ENCODE results near the gene FAM240B. TPM values are rescaled to one million over a fixed set of nuclear protein-coding genes. Genes with fewer than 3 reads are reported as not detected.

The FAM240B gene
- total and polyA plus RNA-seq, 9 of the 15 experiments (the other 6 are each of a cell fraction or from before 2014, with no cell fraction given) = not detected

DNA sequence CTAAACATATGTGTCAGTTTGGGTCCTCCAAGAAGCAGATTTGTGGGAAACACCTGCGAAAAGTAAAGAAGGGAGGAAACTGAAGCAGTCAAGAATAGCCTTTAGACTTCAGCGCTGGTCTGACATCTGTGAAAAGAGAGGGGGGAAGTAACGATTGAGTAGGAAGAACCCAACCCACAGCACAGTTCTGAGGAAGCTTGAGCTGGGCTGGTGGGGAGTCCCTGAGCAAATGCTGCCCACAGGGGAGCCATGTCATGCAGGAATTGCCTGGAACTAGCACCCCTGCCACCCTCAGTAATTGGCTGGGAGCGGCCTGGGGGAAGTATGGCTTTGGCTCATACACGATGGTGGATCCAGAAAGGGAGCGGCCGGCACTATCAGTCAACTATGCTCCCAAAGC lies 20.6 kb downstream of the FAM240B start (continued):
- no peak for TF ChIP-seq ZC3H11A (IDR thresholded peaks at IDR 0.05; ENCODE audit: low read depth, low read length)

DNA sequence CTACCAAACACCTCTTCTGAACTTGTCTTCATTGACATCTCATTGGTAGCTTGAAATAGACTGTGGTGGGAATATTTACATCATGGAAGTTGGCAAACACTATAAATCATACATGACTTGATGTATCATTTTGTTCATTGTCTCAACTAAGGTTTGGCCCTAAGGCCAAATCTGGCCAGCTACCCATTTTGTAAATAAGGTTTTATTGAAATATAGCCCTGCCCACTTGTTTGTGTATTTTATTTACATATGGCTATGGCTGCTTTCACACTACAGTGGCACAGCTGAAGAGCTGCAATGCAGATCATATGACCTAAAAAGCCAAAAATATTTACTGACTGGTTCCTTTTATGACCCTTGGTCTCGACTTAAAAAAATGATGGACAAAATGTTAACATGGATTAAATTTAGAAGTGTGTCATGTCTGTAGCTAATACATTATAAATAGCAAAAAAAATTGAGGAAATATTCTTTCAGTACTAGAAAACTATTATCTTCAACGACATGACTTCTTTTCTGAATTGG lies 22.1 kb downstream of the FAM240B start:
- DNase-seq (ENCODE audit: extremely low read depth in 1 of 4, low spot score in 3 of 4) (no peak), FAIRE-seq (no peak), ATAC-seq (no peak)
- Histone ChIP-seq H3K79me2 (ENCODE audit: control insufficient read depth, insufficient read depth, low read length) (no peaks in the 10 kb centered on the region), H3K36me3 (ENCODE audit: control insufficient read depth, insufficient read depth, low read length) (no peaks in the 10 kb centered on the region), H3K4me2 (ENCODE audit: insufficient read depth, low read length) (no peak overlapping the region), H3K9ac (ENCODE audit: insufficient read depth in 1 of 2, low read depth in 2 of 2, low read length in 2 of 2) (no peak overlapping the region), H3K27ac (ENCODE audit: extremely low read depth, low read depth, low read length) (no peak overlapping the region), H2AFZ (ENCODE audit: low read depth, low read length) (no peak overlapping the region), H3K9me3 (replicated peaks; ENCODE audit: control insufficient read depth, insufficient read depth, low read depth, low read length) (no peaks in the 10 kb centered on the region), H4K20me1 (replicated peaks; ENCODE audit: control insufficient read depth, insufficient read depth, low read length) (no peaks in the 10 kb centered on the region), H3K9me1 (ENCODE audit: control insufficient read depth, insufficient read depth, low read length) (no peaks in the 10 kb centered on the region), H3K4me1 (replicated peaks in 1 of 2; ENCODE audit: control insufficient read depth in 2 of 2, insufficient read depth in 2 of 2, low read length in 2 of 2) (no peaks in the 10 kb centered on the region), H3K4me3 (no peak overlapping the region), H3K27me3 (ENCODE audit: control insufficient read depth in 2 of 2, insufficient read depth in 2 of 2, low read length in 2 of 2) (peaks cover 9 to 16% of the 10 kb centered on the region in 2 experiments; a peak in 3 of 5 replicates)
- intact Hi-C loops (cut with micrococcal nuclease) = loop anchor here (5.0 kb wide), 1 partner anchor 51 kb away; no protein-coding TSS in a partner anchor
- TF ChIP-seq CBX5 (IDR thresholded peaks at IDR 0.05; ENCODE audit: borderline replicate concordance, low read depth) = no peak
- TF ChIP-seq POLR2B (IDR thresholded peaks at IDR 0.05; ENCODE audit: low read depth, partially characterized antibody) = no peak
- TF ChIP-seq, protein P1, sequence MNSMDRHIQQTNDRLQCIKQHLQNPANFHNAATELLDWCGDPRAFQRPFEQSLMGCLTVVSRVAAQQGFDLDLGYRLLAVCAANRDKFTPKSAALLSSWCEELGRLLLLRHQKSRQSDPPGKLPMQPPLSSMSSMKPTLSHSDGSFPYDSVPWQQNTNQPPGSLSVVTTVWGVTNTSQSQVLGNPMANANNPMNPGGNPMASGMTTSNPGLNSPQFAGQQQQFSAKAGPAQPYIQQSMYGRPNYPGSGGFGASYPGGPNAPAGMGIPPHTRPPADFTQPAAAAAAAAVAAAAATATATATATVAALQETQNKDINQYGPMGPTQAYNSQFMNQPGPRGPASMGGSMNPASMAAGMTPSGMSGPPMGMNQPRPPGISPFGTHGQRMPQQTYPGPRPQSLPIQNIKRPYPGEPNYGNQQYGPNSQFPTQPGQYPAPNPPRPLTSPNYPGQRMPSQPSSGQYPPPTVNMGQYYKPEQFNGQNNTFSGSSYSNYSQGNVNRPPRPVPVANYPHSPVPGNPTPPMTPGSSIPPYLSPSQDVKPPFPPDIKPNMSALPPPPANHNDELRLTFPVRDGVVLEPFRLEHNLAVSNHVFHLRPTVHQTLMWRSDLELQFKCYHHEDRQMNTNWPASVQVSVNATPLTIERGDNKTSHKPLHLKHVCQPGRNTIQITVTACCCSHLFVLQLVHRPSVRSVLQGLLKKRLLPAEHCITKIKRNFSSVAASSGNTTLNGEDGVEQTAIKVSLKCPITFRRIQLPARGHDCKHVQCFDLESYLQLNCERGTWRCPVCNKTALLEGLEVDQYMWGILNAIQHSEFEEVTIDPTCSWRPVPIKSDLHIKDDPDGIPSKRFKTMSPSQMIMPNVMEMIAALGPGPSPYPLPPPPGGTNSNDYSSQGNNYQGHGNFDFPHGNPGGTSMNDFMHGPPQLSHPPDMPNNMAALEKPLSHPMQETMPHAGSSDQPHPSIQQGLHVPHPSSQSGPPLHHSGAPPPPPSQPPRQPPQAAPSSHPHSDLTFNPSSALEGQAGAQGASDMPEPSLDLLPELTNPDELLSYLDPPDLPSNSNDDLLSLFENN (IDR thresholded peaks at IDR 0.05; ENCODE audit: low read depth in 2 of 2, low read length in 2 of 2) = no peak
- no peak for TF ChIP-seq ZNF143 (CRISPR knock-in tag; IDR thresholded peaks at IDR 0.05)
- no peak for TF ChIP-seq POLR2G (IDR thresholded peaks at IDR 0.05; ENCODE audit: low read depth, low read length)
- TF ChIP-seq, protein P2, sequence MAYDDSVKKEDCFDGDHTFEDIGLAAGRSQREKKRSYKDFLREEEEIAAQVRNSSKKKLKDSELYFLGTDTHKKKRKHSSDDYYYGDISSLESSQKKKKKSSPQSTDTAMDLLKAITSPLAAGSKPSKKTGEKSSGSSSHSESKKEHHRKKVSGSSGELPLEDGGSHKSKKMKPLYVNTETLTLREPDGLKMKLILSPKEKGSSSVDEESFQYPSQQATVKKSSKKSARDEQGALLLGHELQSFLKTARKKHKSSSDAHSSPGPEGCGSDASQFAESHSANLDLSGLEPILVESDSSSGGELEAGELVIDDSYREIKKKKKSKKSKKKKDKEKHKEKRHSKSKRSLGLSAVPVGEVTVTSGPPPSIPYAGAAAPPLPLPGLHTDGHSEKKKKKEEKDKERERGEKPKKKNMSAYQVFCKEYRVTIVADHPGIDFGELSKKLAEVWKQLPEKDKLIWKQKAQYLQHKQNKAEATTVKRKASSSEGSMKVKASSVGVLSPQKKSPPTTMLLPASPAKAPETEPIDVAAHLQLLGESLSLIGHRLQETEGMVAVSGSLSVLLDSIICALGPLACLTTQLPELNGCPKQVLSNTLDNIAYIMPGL (CRISPR knock-in tag; IDR thresholded peaks at IDR 0.05) = no peak
- TF ChIP-seq TEAD1 (CRISPR knock-in tag; IDR thresholded peaks at IDR 0.05) = no peak
- TF ChIP-seq ZNF184 (CRISPR knock-in tag; IDR thresholded peaks at IDR 0.05) = no peak
- TF ChIP-seq ZFP30 (CRISPR knock-in tag; IDR thresholded peaks at IDR 0.05; ENCODE audit: borderline replicate concordance) = no peak
- TF ChIP-seq ARID2 (IDR thresholded peaks at IDR 0.05) = no peak
- TF ChIP-seq EP400 (IDR thresholded peaks at IDR 0.05) = no peak
- TF ChIP-seq, protein P3, sequence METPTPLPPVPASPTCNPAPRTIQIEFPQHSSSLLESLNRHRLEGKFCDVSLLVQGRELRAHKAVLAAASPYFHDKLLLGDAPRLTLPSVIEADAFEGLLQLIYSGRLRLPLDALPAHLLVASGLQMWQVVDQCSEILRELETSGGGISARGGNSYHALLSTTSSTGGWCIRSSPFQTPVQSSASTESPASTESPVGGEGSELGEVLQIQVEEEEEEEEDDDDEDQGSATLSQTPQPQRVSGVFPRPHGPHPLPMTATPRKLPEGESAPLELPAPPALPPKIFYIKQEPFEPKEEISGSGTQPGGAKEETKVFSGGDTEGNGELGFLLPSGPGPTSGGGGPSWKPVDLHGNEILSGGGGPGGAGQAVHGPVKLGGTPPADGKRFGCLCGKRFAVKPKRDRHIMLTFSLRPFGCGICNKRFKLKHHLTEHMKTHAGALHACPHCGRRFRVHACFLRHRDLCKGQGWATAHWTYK (CRISPR knock-in tag; IDR thresholded peaks at IDR 0.05) = no peak
- no peak for TF ChIP-seq PHB (CRISPR knock-in tag; IDR thresholded peaks at IDR 0.05)
- BruUV-seq (replicated peaks) = no TSS peak
- CTCF ChIA-PET (ENCODE audit: low intra/inter-chr PET ratio) = no interaction called here
- 0% methylated on average over 2 of the region's 2 CpGs for WGBS (ENCODE audit: insufficient coverage, low coverage, missing lambda C conversion rate)
- POLR2A ChIA-PET = no interaction called here
- in situ Hi-C loops (cut with MboI) = no loop called here

All from K562 (cell line).